Ovary (tissue), 10 donors: ENCODE results near the gene BBS5. TPM values are rescaled to one million over a fixed set of nuclear protein-coding genes. Genes with fewer than 3 reads are reported as not detected.
"Not testable (repeated sequence)": the region's sequence is repeated elsewhere in the genome, so short reads cannot be mapped to it uniquely, and the experiment has no call there.

Source experiments
- DNase-seq, 5 donors: peaks; one replicate each; pipeline ENCODE4 v3.0.0-alpha.2; 2019 to 2020
- H3K27ac ChIP-seq, 2 donors: fragments of 200-600 bp; one replicate each; pipeline versions ENCODE4 v1.5.1 to v1.8.0; 2019 to 2022
- H3K27me3 ChIP-seq: fragments of 200-600 bp; one replicate; pipeline ENCODE4 v1.8.0; 2022
- H3K36me3 ChIP-seq: fragments of 200-600 bp; sonication (generic); one replicate; pipeline ENCODE4 v1.5.1; 2019
- H3K4me1 ChIP-seq: one replicate; pipeline ENCODE4 v1.8.1; 2013; ENCODE audit warnings: mild to moderate bottlenecking, moderate library complexity; ENCODE audit not compliant: insufficient read depth
- H3K4me3 ChIP-seq: fragments of 200-600 bp; sonication (generic); one replicate; pipeline ENCODE4 v1.5.1; 2017
- H3K9me3 ChIP-seq, 2 donors: fragments of 200-600 bp in 1 of 2; sonication (generic) in 1 of 2; one replicate each; pipeline versions ENCODE4 v1.5.1 to v1.8.1; 2013 to 2019; ENCODE audit warnings: mild to moderate bottlenecking in 1 of 2, moderate library complexity in 1 of 2
- EP300 ChIP-seq: sonication (generic); formaldehyde crosslinking; IDR thresholded peaks from one replicate; pipeline ENCODE4 v1.6.1; 2017; ENCODE audit warnings: antibody characterized with exemption
- POLR2A ChIP-seq: fragments of 450-650 bp; IDR thresholded peaks from one replicate; pipeline ENCODE4 v1.6.1; 2017; ENCODE audit warnings: antibody characterized with exemption, mild to moderate bottlenecking, moderate library complexity
- WGBS, 3 donors: extraction: QIAGEN DNeasy Blood & Tissue Kit in 1 of 3; methylation state at CpG; one replicate each; pipeline versions ENCODE4 v1.1.5 to v1.1.7; 2013 to 2017; 5-methylcytosine and 5-hydroxymethylcytosine counted together
- intact Hi-C, 4 donors: fragments of 100-400 bp; cut with DNase I; formaldehyde crosslinking; loops; one replicate each; pipeline versions ENCODE4 v1.11.0 to v1.15.1; 2022 to 2023
- long read RNA-seq, 3 donors: library from polyadenylated mRNA in 2 of 3; unstranded in 2 of 3; transcript quantifications; one replicate each; pipeline ENCODE4 v2.0.0 and lab custom pipeline, GENCODE V29; 2021 to 2026
- polyA plus RNA-seq, 2 donors: library from polyadenylated mRNA; stranded (reverse); fragments of 200-250 nt in 1 of 2; fragments of 350-450 nt in 1 of 2; fragmentation: Illumina TruSeq in 1 of 2; extraction: RNeasy Lipid Tissue Mini Kit (QIAGEN cat#74804) in 1 of 2; gene quantifications; one replicate each; pipeline ENCODE4 v1.2.3, GENCODE V29; 2013 to 2014
- total RNA-seq, 7 donors: library from RNA; depleted of rRNA in 2 of 7; stranded (reverse); fragments of >200 nt in 2 of 7; fragmentation: NEBNext Ultra II Directional in 3 of 7; extraction: Animal tissue kit (Norgen Biotek cat#: 25700) in 3 of 7; gene quantifications; one replicate each; pipeline versions ENCODE4 v1.1.0 to v1.2.4, GENCODE V29; 2016 to 2023
- TF ChIP-seq, protein P1 (sequence below), 3 donors: fragments of 450-650 bp in 2 of 3; fragments of 200-600 bp in 1 of 3; IDR thresholded peaks; one replicate each; pipeline versions ENCODE4 v1.5.1 to v1.8.0; 2016 to 2022; ENCODE audit warnings: antibody characterized with exemption in 3 of 3, mild to moderate bottlenecking in 1 of 3
- donor health status: DM: no; HTN: no; CAD: no; lungs with moderate emphysema.
- donor health status: DM: no; HTN: no; CAD: no.
- donor health status: Bipolar disorder and iron deficiency.
- donor health status: DM: yes; HTN: yes; CAD: no.
- donor health status: DM: no; HTN: no; CAD: no.
- donor health status: DM: yes; HTN: yes; CAD: no.

Gene BBS5
- total RNA-seq (10 to 100 TPM; 10.6 to 17.2 (median 14.6) TPM), polyA plus RNA-seq (1 to 10 TPM; 7.4 to 8.8 TPM)
- long read RNA-seq, donor 1, partial matches to known transcripts, result 5 of 6 reads
- long read RNA-seq, donor 1, other reads (novel, unspliced or antisense), result 1 of 6 reads
- long read RNA-seq, donor 2, partial matches to known transcripts, result 0 of 7 reads
- long read RNA-seq, donor 2, other reads (novel, unspliced or antisense), result 0 of 7 reads
- long read RNA-seq, donor 3, partial matches to known transcripts, result 21 of 21 reads
- long read RNA-seq, donor 3, other reads (novel, unspliced or antisense), result 0 of 21 reads

DNA sequence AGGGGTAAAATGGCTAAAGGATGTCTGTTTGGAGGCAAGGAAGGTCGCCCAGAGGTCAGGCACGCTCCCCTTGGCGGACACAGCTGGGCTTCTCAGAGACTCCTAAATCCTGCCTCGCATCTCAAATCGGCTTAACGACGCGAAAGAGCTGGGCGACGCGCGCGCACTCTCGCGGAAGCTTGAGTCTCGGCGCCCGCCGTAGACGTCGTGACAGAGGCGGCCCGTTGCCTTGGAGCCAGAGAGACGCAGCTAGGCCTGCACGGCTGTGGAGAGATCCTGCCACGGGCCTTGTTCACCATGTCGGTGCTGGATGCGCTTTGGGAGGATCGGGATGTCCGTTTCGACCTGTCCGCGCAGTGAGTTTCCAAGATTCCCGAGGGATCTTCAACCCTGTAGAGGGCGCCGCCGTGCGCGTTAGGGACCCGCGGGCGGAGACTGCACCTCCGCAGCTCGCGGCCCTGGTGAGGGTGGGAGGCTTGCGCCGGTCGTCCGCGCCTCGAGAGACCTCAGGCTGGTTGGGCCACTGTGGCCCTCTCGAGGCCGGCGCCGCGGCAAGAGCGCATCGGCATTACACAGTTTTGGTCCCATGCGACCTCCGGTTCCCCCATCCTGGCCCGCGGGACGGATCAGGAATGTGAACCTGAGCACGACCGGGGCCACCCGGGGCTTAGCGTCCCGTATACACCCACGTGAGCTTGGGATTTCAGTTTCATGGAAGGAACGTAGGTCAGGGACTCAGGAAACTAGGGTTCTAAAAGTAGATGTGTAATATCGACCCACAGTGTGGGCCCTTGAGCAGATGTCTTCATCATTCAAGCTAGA is at the start of gene BBS5:
BBS5 (plus strand) TSS at position 238 of the 822 bp plus-strand sequence; CDS start at position 298, 60 bp downstream.
- Histone ChIP-seq H3K36me3 (no peaks in the 10 kb centered on the region), H3K4me3 (peak within 1 kb of the TSS; percentile 82), H3K27ac (peak within 1 kb of the TSS; percentile 46 to 72), H3K27me3 (no peaks in the 10 kb centered on the region), H3K9me3 (no peaks in the 10 kb centered on the region), H3K4me1 (no peaks in the 10 kb centered on the region)
- DNase-seq, result peak; percentile 78 to 91 (median 83)
- TF ChIP-seq POLR2A (no peak), EP300 (no peak)
- TF ChIP-seq, protein P1, sequence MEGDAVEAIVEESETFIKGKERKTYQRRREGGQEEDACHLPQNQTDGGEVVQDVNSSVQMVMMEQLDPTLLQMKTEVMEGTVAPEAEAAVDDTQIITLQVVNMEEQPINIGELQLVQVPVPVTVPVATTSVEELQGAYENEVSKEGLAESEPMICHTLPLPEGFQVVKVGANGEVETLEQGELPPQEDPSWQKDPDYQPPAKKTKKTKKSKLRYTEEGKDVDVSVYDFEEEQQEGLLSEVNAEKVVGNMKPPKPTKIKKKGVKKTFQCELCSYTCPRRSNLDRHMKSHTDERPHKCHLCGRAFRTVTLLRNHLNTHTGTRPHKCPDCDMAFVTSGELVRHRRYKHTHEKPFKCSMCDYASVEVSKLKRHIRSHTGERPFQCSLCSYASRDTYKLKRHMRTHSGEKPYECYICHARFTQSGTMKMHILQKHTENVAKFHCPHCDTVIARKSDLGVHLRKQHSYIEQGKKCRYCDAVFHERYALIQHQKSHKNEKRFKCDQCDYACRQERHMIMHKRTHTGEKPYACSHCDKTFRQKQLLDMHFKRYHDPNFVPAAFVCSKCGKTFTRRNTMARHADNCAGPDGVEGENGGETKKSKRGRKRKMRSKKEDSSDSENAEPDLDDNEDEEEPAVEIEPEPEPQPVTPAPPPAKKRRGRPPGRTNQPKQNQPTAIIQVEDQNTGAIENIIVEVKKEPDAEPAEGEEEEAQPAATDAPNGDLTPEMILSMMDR (IDR thresholded peaks at IDR 0.05), result peak in 1 of 3 donors; percentile 38
- WGBS, 3 donors, result 0% methylated on average over 43 to 71 of the region's 71 CpGs
- intact Hi-C loops, result no loop called here

GRCh38 chr2:169431772-169432171 is 47.5 kb upstream of the BBS5 start:
- H3K9me3 ChIP-seq, H3K36me3 ChIP-seq, H3K27ac ChIP-seq, H3K4me3 ChIP-seq, intact Hi-C loops, H3K27me3 ChIP-seq, DNase-seq, H3K4me1 ChIP-seq: not testable (repeated sequence)

GRCh38 chr2:169434236-169434635 is 45.1 kb upstream of the BBS5 start:
- intact Hi-C loops, H3K27ac ChIP-seq, H3K36me3 ChIP-seq, H3K27me3 ChIP-seq, H3K9me3 ChIP-seq, H3K4me3 ChIP-seq, H3K4me1 ChIP-seq, DNase-seq: not testable (repeated sequence)
- 45 to 76% (median 66%) methylated on average over 1 of the region's 1 CpG for WGBS, 3 donors

- Histone ChIP-seq H3K36me3 (no peaks in the 10 kb centered on the region), H3K27me3 (no peaks in the 10 kb centered on the region), H3K9me3 (no peaks in the 10 kb centered on the region), H3K4me1 (no peaks in the 10 kb centered on the region), H3K27ac (no peak overlapping the region), H3K4me3 (no peak overlapping the region)
- TF ChIP-seq POLR2A (no peak), EP300 (no peak)
- TF ChIP-seq, protein P1 (IDR thresholded peaks at IDR 0.05), result no peak
- DNase-seq, result no peak
- 12 to 15% (median 13%) methylated on average over 3 of the region's 3 CpGs for WGBS, 3 donors
- intact Hi-C loops, result no loop called here
Observed at GRCh38 chr2:169438466-169439072, 40.7 kb upstream of the BBS5 start.

DNA sequence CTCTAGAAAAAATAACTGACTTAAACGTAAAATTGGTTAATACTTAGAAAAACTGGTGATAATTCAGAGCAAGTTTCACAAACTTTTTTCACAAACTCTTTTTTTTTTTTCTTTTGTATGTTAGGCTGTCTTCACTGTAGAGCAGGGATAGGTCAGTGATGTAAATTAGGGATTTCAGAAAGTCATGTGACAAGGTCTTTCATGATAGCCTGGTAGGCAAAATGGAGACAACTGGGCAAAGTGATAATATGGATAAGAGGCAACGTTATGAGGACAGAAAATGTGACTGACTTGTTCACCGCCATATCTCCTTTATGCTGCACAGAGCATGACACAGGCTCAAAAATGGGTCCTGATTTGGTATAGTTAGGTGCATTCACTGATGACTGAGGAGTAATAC is 39.4 kb upstream of the BBS5 start:
- Histone ChIP-seq H3K4me3 (no peak overlapping the region), H3K9me3 (no peaks in the 10 kb centered on the region), H3K27ac (no peak overlapping the region), H3K4me1 (no peaks in the 10 kb centered on the region), H3K36me3 (no peaks in the 10 kb centered on the region), H3K27me3 (no peaks in the 10 kb centered on the region)
- DNase-seq, result no peak
- no peak for TF ChIP-seq POLR2A
- no peak for TF ChIP-seq EP300
- TF ChIP-seq, protein P1 (IDR thresholded peaks at IDR 0.05), result no peak
- WGBS, 3 donors, result 70 to 84% (median 72%) methylated on average over 3 of the region's 3 CpGs
- intact Hi-C loops, result no loop called here
